Tibial artery (tissue), 4 donors: ENCODE data around the gene ORMDL1.

Source experiments
- DNase-seq, 2 donors: peaks; one replicate each; pipeline ENCODE4 v3.0.0-alpha.2; 2019
- H3K27ac ChIP-seq, 2 donors: fragments of 200-600 bp; sonication (generic) in 1 of 2; 1 replicate in 1 of 2; 2 replicates in 1 of 2; pipeline ENCODE4 v1.5.1; 2018 to 2019; ENCODE audit warnings: mild to moderate bottlenecking in 1 of 2
- H3K27me3 ChIP-seq, 2 donors: fragments of 200-600 bp; sonication (generic) in 1 of 2; one replicate each; pipeline versions ENCODE4 v1.5.1 to v1.6.0; 2016 to 2019
- H3K36me3 ChIP-seq, 3 donors: fragments of 200-600 bp; sonication (generic) in 2 of 3; one replicate each; pipeline ENCODE4 v1.5.1; 2016 to 2019; ENCODE audit warnings: mild to moderate bottlenecking in 2 of 3
- H3K4me1 ChIP-seq, 4 donors: fragments of 200-600 bp; sonication (generic) in 2 of 4; 1 replicate in 3 of 4; 2 replicates in 1 of 4; pipeline ENCODE4 v1.5.1; 2016 to 2019
- H3K4me3 ChIP-seq, 2 donors: fragments of 200-600 bp; sonication (generic) in 1 of 2; 1 replicate in 1 of 2; 2 replicates in 1 of 2; pipeline ENCODE4 v1.5.1; 2018 to 2019; ENCODE audit warnings: mild to moderate bottlenecking in 2 of 2
- H3K9me3 ChIP-seq, 3 donors: fragments of 200-600 bp; sonication (generic) in 1 of 3; one replicate each; pipeline ENCODE4 v1.5.1; 2016 to 2019
- intact Hi-C: fragments of 100-400 bp; cut with DNase I; formaldehyde crosslinking; loops from one replicate; pipeline ENCODE4 v1.15.0; 2023; ENCODE audit warnings: low total_unique reads
- TF ChIP-seq, protein P1 (sequence below), 2 experiments: fragments of 200-600 bp in 1 of 2; fragments of 450-650 bp in 1 of 2; IDR thresholded peaks; one replicate each; pipeline ENCODE4 v1.5.1; 2017 to 2019; ENCODE audit warnings: antibody characterized with exemption in 2 of 2, mild to moderate bottlenecking in 1 of 2, moderate library complexity in 1 of 2

The ORMDL1 gene

GRCh38 chr2:189821953-189822748 is 38.0 kb upstream of the ORMDL1 start:
- TF ChIP-seq, protein P1, sequence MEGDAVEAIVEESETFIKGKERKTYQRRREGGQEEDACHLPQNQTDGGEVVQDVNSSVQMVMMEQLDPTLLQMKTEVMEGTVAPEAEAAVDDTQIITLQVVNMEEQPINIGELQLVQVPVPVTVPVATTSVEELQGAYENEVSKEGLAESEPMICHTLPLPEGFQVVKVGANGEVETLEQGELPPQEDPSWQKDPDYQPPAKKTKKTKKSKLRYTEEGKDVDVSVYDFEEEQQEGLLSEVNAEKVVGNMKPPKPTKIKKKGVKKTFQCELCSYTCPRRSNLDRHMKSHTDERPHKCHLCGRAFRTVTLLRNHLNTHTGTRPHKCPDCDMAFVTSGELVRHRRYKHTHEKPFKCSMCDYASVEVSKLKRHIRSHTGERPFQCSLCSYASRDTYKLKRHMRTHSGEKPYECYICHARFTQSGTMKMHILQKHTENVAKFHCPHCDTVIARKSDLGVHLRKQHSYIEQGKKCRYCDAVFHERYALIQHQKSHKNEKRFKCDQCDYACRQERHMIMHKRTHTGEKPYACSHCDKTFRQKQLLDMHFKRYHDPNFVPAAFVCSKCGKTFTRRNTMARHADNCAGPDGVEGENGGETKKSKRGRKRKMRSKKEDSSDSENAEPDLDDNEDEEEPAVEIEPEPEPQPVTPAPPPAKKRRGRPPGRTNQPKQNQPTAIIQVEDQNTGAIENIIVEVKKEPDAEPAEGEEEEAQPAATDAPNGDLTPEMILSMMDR (IDR thresholded peaks at IDR 0.05), result no peak
- Histone ChIP-seq H3K27ac (no peak overlapping the region), H3K36me3 (peaks cover 0 to 41% (median 6%) of the 10 kb centered on the region in 3 donors), H3K9me3 (no peaks in the 10 kb centered on the region), H3K27me3 (no peaks in the 10 kb centered on the region), H3K4me3 (no peak overlapping the region), H3K4me1 (peaks cover 0 to 26% (median 0%) of the 10 kb centered on the region in 4 donors)
- DNase-seq, result no peak
- intact Hi-C loops, result no loop called here

- H3K4me3 ChIP-seq, result no peak overlapping the region
- H3K27ac ChIP-seq, result no peak overlapping the region
- intact Hi-C loops, result no loop called here
- peaks cover 0 to 12% (median 0%) of the 10 kb centered on the region in 4 donors for H3K4me1 ChIP-seq
- H3K36me3 ChIP-seq, result peaks cover 0 to 35% (median 6%) of the 10 kb centered on the region in 3 donors
- H3K9me3 ChIP-seq, result no peaks in the 10 kb centered on the region
- TF ChIP-seq, protein P1 (IDR thresholded peaks at IDR 0.05), result no peak
- DNase-seq, result no peak
- H3K27me3 ChIP-seq, result no peaks in the 10 kb centered on the region
Measured at GRCh38 chr2:189819297-189819704, 35.2 kb upstream of the ORMDL1 start.

GRCh38 chr2:189818249-189819038 is 34.3 kb upstream of the ORMDL1 start:
- no peaks in the 10 kb centered on the region for H3K27me3 ChIP-seq
- intact Hi-C loops, result no loop called here
- no peaks in the 10 kb centered on the region for H3K9me3 ChIP-seq
- DNase-seq, result no peak
- H3K4me1 ChIP-seq, result peaks cover 0 to 12% (median 0%) of the 10 kb centered on the region in 4 donors
- H3K4me3 ChIP-seq, result no peak overlapping the region
- no peak overlapping the region for H3K27ac ChIP-seq
- TF ChIP-seq, protein P1 (IDR thresholded peaks at IDR 0.05), result no peak
- H3K36me3 ChIP-seq, result peaks cover 0 to 35% (median 6%) of the 10 kb centered on the region in 3 donors

DNA sequence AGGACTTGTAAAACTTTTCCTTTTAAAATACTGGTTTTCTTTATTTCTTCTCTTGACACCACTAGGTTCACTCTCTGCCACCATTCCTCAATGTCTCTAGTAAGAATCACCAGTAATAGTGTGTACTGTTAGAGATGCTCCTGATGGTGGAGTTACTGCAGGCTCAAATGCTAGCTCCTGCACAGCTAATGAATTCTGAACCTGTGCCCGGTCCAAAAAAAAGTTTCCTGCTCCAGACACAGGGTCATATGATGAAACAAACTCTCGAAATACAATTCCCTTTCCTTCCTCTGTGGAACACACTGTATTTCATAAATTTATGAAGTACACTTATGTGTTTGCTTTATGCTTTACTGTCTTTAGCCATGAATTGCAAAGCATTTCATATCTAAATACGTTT is 19.3 kb upstream of the ORMDL1 start:
- H3K4me3 ChIP-seq, result no peak overlapping the region
- no peaks in the 10 kb centered on the region for H3K9me3 ChIP-seq
- no peaks in the 10 kb centered on the region for H3K27me3 ChIP-seq
- no peak for DNase-seq
- intact Hi-C loops, result no loop called here
- no peak overlapping the region for H3K27ac ChIP-seq
- no peaks in the 10 kb centered on the region for H3K4me1 ChIP-seq
- TF ChIP-seq, protein P1 (IDR thresholded peaks at IDR 0.05), result no peak
- peaks cover 7 to 19% (median 12%) of the 10 kb centered on the region in 3 donors for H3K36me3 ChIP-seq

DNA sequence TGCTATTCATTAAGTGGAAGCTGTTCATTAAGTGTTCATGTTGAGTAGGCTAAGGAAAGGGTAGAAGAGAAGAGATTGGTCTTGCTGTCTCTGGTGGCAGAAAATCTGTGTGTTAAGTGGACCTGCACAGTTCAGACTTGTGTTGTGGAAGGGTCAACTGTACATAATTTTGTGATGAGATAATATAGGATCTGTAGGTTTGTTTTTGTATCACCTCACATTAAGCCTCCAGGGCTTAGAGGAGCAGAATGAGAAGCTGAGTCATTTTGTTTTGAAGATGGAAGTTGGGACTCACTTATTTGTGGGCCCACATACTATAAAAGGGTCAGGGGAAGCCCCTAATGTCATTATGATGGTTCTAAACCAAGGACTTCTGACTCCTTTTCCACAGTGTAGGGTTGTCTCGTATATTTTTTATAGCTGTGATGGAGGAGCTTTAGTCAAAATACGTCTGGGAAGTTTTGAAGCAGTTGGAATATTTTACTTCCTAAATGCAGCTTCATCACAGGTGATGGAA is 18.3 kb upstream of the ORMDL1 start:
- no peak for DNase-seq
- Histone ChIP-seq H3K4me3 (no peak overlapping the region), H3K36me3 (peaks cover 7 to 24% (median 12%) of the 10 kb centered on the region in 3 donors), H3K27me3 (no peaks in the 10 kb centered on the region), H3K4me1 (no peaks in the 10 kb centered on the region), H3K9me3 (no peaks in the 10 kb centered on the region), H3K27ac (no peak overlapping the region)
- intact Hi-C loops, result no loop called here
- TF ChIP-seq, protein P1 (IDR thresholded peaks at IDR 0.05), result no peak
